Activated T-cell treated with anti-CD3 and anti-CD28 coated beads for 24 hours (primary cell): Measurements from ENCODE around the gene CD81.

Experiments
- DNase-seq: peaks from one replicate; pipeline ENCODE4 v3.0.0-alpha.2; 2020; ENCODE audit warnings: low read depth

Gene CD81

GRCh38 chr11:2436521-2437031 lies 59.5 kb downstream of the CD81 start:
- no peak for DNase-seq

GRCh38 chr11:2437516-2437915 lies 60.4 kb downstream of the CD81 start:
- DNase-seq: no peak

DNA sequence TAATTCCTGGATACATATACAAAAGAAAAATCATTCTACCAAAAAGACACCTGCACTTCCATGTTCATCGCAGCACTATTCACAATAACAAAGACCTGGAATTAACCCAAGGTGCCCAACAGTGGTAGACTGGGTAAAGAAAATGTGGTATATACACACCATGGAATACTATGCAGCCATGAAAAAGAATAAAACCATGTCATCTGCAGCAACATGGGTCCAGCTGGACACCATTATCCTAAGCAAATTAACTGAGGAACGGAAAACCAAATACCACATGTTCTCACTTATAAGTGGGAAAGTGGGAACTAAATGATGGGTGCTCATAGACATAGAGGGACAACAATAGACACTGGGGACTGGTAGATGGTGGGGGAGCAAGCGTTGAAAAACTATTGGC lies 62.7 kb downstream of the CD81 start:
- no peak for DNase-seq

- no peak for DNase-seq
Measured at GRCh38 chr11:2440646-2441045, 63.5 kb downstream of the CD81 start.

DNA sequence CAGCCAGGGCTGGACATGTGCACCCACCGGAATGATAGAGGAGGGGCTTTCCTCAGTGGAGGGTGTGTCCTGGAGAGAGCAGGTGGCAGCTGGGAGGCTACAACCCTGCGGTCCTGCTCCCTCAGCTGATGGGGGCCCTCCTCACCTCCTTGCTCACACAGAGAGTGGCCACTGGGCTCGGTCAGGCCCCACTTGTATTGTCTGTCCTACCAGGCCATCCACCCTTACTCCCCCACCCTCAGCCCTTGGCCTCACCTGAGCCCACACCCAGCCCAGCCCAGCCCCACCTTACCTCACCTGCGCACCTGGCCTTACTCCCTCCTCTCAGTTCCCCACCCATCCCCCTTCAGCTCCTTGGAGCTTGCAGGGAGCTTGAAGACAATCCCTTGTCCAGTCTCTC lies 64.1 kb downstream of the CD81 start:
- no peak for DNase-seq

DNA sequence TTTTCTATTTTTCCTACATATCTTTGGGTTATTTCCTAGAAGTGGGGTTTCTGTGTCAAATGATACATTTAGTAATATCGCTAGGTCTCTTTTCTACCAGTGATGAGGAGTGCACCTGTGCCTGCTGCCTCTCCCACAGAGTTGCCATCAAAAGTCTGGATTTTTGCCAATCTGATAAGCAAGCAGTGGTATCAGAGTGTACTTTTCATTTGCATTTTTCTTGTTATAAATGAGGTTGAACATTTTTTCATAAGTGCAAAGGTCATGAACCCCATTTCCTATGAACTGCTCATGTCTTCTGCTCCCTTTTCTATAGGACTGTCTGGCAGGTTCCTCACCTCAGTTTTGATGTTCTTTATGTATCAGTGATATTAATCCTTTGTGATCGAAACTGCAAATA lies 65.5 kb downstream of the CD81 start:
- DNase-seq: no peak

DNA sequence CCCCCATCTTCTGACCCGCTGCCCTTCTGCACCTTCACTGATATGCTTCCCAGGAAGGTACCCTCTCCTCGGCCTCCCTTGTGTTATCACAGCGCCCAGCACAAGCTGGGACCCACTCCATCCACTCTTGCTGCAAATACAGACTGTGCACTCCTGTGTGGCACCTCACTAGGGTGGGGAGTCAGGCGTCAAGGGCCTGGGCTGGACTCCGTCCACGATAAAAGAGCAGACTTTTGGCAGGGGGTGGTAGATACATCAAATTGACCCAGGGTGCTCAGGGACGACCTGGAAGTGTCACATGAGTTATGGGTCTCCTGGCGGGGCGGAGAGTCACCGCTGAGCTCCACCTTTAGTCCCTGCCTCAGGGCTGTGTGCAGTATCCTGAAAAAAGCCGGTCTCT lies 66.3 kb downstream of the CD81 start:
- DNase-seq: no peak

DNA sequence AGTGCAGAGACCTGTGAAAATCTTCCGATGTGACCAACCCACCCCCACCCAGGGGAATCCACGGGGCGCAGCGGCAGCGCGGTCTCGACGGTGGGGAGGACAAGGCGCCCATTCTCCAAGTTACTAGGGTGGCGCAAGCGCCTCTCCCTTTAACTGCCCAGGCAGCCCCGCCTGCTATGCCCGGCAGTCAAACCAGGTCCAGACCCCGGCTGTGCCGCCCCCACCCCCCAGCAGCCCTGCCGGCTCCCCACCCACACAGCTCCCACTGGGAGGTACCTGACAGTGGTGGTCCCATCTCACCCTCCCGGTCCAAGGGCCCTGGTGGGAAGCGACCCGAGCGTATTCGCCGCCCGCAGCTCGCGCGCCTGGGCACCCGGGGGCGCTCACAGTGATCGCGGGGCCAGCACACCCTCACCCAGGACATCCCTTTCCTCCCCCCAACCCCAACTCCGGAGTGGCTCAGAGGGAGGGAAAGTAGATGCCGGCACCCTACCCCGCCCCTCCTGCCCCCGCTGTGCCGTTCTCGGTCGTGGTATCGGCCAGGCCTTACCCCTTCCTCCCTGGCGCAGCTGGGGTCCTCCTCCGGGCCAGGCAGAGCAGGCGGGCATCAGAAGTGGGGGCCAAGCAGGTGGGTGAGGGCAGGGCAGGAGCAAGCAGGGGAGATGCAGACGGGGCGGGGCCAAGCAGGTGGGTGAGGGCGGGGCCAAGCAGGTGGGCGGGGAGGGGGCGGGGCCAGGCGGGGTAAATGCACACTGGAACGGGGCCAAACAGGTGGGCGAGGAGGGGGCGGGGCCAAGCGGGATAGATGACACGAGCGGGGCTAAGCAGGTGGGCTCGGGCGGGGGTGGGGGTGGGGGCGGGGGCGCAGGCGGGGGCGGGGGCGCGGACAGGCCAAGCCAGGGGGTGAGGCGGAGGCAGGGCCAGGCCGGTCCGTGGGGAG lies 67.0 kb downstream of the CD81 start, which contains the start of gene TRPM5:
Gene TRPM5, minus strand, starts transcription at position 634 of the 940 bp plus-strand sequence. CDS start 21,478 bp downstream, outside the sequence.
- DNase-seq: peak; percentile 60

DNA sequence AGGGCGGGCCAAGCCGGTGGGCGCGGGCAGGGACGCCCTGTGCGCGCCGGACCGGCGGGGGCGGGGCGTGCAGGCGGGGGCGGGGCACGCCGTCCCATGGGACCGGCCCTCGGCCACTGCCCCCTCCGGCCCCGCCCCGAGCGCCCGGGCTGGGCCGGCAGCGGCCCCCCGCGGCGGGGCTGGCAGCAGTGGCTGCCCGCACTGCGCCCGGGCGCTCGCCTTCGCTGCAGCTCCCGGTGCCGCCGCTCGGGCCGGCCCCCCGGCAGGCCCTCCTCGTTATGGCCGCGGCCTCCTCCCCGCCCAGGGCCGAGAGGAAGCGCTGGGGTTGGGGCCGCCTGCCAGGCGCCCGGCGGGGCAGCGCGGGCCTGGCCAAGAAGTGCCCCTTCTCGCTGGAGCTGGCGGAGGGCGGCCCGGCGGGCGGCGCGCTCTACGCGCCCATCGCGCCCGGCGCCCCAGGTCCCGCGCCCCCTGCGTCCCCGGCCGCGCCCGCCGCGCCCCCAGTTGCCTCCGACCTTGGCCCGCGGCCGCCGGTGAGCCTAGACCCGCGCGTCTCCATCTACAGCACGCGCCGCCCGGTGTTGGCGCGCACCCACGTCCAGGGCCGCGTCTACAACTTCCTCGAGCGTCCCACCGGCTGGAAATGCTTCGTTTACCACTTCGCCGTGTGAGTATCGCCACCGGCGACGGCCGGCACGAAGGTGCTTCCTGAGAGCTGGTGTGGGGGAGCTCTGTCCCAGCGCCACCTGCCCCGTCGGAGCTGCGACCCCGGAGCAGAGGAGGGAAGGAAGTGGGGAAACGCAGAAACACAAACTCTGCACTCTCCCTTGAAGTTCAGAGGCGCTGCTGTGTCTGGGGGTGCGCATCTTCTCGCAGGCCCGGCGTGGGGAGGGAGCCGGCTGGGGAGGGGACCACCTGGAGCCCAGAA lies 68.0 kb downstream of the CD81 start, which contains the start of gene KCNQ1:
Gene KCNQ1, plus strand, starts transcription at position 188 of the 925 bp plus-strand sequence. Its CDS starts 91 bp downstream, at position 279.
- peak; percentile 26 for DNase-seq

- DNase-seq: no peak
Measured at GRCh38 chr11:2445746-2446551, 68.8 kb downstream of the CD81 start.

DNA sequence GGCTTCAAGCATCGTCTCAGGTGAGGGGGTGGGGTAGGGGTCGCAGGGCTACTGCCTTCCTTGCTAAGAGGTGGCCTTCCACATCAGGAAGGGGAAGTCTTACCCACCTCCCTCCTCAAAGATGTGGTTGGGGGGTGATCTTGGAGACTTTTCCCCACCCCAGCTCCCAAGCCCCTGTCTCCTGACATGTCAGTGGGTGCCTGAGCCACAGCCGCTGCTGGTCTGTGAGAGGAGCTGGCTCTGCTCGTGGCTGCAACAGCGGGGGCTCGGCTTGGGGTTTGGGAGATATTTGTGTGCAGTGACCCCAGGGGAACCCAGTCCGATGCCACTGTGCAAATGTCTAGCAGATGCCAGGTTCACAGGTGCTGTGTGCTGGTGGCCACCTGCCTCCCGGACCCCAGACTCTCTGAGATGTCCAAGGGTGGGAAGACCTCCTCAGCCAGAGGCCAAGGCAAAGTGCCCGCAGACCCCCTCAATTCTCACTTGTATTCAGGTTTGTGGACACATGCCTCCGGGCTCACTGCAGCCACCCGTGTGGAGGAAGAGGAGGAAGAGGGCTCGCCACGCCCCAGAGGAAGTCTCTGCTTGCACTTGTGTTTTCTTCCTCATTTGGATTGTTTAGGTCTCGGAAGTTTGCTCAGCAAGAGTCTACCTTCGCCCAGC lies 69.6 kb downstream of the CD81 start:
- DNase-seq: no peak
